ENCODE data around the gene KCTD1. TPM values are rescaled to one million over a fixed set of nuclear protein-coding genes. Genes with fewer than 3 reads are reported as not detected.

KCTD1 gene
- polyA plus RNA-seq, 1 of the 3 experiments (the other 2 are of a cell fraction): 12.8 TPM

DNA sequence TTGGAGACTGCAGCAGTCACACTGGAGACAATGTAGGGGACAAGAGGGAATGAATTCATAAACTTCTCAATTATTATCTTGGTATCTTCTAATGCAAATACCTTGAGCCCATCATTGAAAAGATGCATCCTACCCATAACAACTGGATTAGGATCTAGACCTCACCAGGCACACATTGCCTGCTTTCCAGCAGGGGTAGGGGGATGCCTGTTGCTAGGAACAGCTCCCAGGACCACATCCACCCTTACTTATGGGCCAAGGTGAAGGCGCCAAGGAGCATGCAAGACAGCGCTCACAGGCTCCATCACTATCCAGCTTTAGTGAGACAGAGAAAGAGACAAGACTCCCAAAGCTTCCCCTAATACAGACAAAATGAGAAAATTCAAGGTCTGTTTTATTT lies 24.4 kb downstream of the KCTD1 start:
- Histone ChIP-seq H3K79me2 (ENCODE audit: insufficient read depth) (peaks cover 6% of the 10 kb centered on the region), H2AFZ (ENCODE audit: low read depth) (no peak overlapping the region), H3K36me3 (replicated peaks in 1 of 2; ENCODE audit: control insufficient read depth in 1 of 2, insufficient read depth in 2 of 2, low read length in 1 of 2) (no peaks in the 10 kb centered on the region), H3F3A (replicated peaks; ENCODE audit: insufficient read depth) (no peaks in the 10 kb centered on the region), H3K27me3 (ENCODE audit: insufficient read depth) (no peaks in the 10 kb centered on the region), H3K9ac (no peak overlapping the region), H4K20me1 (ENCODE audit: insufficient read depth) (no peaks in the 10 kb centered on the region), H3K4me3 (ENCODE audit: low read depth in 2 of 2, low read length in 1 of 2) (no peak overlapping the region), H3K4me1 (ENCODE audit: control insufficient read depth in 1 of 2, insufficient read depth in 2 of 2, low read depth in 1 of 2, low read length in 1 of 2) (peaks cover 0 to 16% of the 10 kb centered on the region in 2 experiments; a peak in 1 of 4 replicates), H3K27ac (ENCODE audit: low read depth in 2 of 2, low read length in 1 of 2) (no peak overlapping the region), H3K9me2 (no peaks in the 10 kb centered on the region), H3K9me3 (no peaks in the 10 kb centered on the region), H3K4me2 (no peak overlapping the region)
- ChIA-PET CTCF (interaction anchor here (1.5 to 4.2 kb wide), 2 partner anchors 21 to 23 kb away, joined by 3 to 15 read pairs; partner anchors contain the start of gene KCTD1), POLR2A (no interaction called here)
- 100% methylated on average over 2 of the region's 2 CpGs for WGBS (ENCODE audit: low lambda C conversion rate)
- TF ChIP-seq RXRA (IDR thresholded peaks at IDR 0.05; ENCODE audit: borderline replicate concordance, low read depth): no peak
- TF ChIP-seq RFX5 (IDR thresholded peaks at IDR 0.05; ENCODE audit: low read length): no peak
- TF ChIP-seq MAX (IDR thresholded peaks at IDR 0.05; ENCODE audit: low read depth): no peak
- TF ChIP-seq POLR2AphosphoS5 (IDR thresholded peaks at IDR 0.05; ENCODE audit: low read depth, low read length): no peak
- TF ChIP-seq RAD21 (IDR thresholded peaks at IDR 0.05; ENCODE audit: low read length): no peak
- TF ChIP-seq EP300 (IDR thresholded peaks at IDR 0.05; ENCODE audit: borderline replicate concordance in 1 of 2, low read depth in 1 of 2, low read length in 1 of 2): no peak
- no peak for TF ChIP-seq FOXJ3 (CRISPR knock-in tag; IDR thresholded peaks at IDR 0.05)
- no peak for TF ChIP-seq TAF1 (IDR thresholded peaks at IDR 0.05; ENCODE audit: borderline replicate concordance, low read depth, low read length)
- TF ChIP-seq RCOR1 (IDR thresholded peaks at IDR 0.05; ENCODE audit: low read length): no peak
- TF ChIP-seq FOSL2 (IDR thresholded peaks at IDR 0.05; ENCODE audit: borderline replicate concordance, low read depth): no peak
- no peak for TF ChIP-seq CHD2 (IDR thresholded peaks at IDR 0.05; ENCODE audit: low read length, partially characterized antibody)
- TF ChIP-seq, protein P1, sequence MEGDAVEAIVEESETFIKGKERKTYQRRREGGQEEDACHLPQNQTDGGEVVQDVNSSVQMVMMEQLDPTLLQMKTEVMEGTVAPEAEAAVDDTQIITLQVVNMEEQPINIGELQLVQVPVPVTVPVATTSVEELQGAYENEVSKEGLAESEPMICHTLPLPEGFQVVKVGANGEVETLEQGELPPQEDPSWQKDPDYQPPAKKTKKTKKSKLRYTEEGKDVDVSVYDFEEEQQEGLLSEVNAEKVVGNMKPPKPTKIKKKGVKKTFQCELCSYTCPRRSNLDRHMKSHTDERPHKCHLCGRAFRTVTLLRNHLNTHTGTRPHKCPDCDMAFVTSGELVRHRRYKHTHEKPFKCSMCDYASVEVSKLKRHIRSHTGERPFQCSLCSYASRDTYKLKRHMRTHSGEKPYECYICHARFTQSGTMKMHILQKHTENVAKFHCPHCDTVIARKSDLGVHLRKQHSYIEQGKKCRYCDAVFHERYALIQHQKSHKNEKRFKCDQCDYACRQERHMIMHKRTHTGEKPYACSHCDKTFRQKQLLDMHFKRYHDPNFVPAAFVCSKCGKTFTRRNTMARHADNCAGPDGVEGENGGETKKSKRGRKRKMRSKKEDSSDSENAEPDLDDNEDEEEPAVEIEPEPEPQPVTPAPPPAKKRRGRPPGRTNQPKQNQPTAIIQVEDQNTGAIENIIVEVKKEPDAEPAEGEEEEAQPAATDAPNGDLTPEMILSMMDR (IDR thresholded peaks at IDR 0.05): no peak
- DNase-seq: no peak

DNA sequence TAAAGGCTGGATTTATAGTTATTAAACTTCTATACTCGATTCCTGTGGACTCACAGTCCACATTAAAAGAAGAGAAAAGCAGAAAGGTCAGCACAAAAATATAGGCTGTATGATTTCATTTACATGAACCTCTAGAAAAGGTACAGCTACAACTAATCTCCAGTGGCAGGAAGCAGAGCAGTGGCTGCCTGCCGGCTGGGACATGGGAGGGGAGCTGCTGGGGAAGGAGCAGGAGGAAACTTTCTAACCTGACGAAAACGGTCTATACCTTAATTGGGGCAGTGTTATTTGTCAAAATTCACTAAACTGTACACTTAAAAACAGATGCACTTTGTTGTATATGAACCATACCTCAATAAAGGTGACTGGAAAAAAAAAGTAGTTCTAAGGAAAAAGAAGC lies 26.7 kb downstream of the KCTD1 start:
- no peak overlapping the region for H3K27ac ChIP-seq (ENCODE audit: low read depth in 2 of 2, low read length in 1 of 2)
- no peaks in the 10 kb centered on the region for H3K27me3 ChIP-seq (ENCODE audit: insufficient read depth)
- H3K4me2 ChIP-seq: no peak overlapping the region
- H4K20me1 ChIP-seq (ENCODE audit: insufficient read depth): no peaks in the 10 kb centered on the region
- no peak overlapping the region for H2AFZ ChIP-seq (ENCODE audit: low read depth)
- POLR2A ChIA-PET: interaction anchor here (1.5 kb wide), 1 partner anchor 27 kb away, joined by 3 read pairs; the partner anchor contains the start of gene KCTD1
- H3K4me3 ChIP-seq (ENCODE audit: low read depth in 2 of 2, low read length in 1 of 2): no peak overlapping the region
- no peak overlapping the region for H3K9ac ChIP-seq
- no peaks in the 10 kb centered on the region for H3K9me2 ChIP-seq
- H3K36me3 ChIP-seq (replicated peaks in 1 of 2; ENCODE audit: control insufficient read depth in 1 of 2, insufficient read depth in 2 of 2, low read length in 1 of 2): no peaks in the 10 kb centered on the region
- CTCF ChIA-PET: interaction anchor here (0.6 to 4.2 kb wide), 4 partner anchors 13 to 129 kb away, joined by 3 to 15 read pairs (median 5); partner anchors contain the start of gene KCTD1
- DNase-seq: no peak
- 0 out of 2 replicates have a peak, but pooled peaks cover 6% of the 10 kb centered on the region for H3K79me2 ChIP-seq (ENCODE audit: insufficient read depth)
- no peaks in the 10 kb centered on the region for H3F3A ChIP-seq (replicated peaks; ENCODE audit: insufficient read depth)
- H3K9me3 ChIP-seq: no peaks in the 10 kb centered on the region
- H3K4me1 ChIP-seq (ENCODE audit: control insufficient read depth in 1 of 2, insufficient read depth in 2 of 2, low read depth in 1 of 2, low read length in 1 of 2): peaks cover 0 to 20% of the 10 kb centered on the region in 2 experiments; a peak in 1 of 4 replicates
- 87% methylated on average over 4 of the region's 4 CpGs for WGBS (ENCODE audit: low lambda C conversion rate)
- TF ChIP-seq MXI1 (IDR thresholded peaks at IDR 0.05; ENCODE audit: low read depth, low read length): no peak
- no peak for TF ChIP-seq USF1 (IDR thresholded peaks at IDR 0.05; ENCODE audit: borderline replicate concordance, low read depth)
- TF ChIP-seq, protein P2, sequence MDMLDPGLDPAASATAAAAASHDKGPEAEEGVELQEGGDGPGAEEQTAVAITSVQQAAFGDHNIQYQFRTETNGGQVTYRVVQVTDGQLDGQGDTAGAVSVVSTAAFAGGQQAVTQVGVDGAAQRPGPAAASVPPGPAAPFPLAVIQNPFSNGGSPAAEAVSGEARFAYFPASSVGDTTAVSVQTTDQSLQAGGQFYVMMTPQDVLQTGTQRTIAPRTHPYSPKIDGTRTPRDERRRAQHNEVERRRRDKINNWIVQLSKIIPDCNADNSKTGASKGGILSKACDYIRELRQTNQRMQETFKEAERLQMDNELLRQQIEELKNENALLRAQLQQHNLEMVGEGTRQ (IDR thresholded peaks at IDR 0.05; ENCODE audit: borderline replicate concordance, low read depth, low read length): no peak
- TF ChIP-seq, protein P1 (IDR thresholded peaks at IDR 0.05): no peak
- no peak for TF ChIP-seq REST (IDR thresholded peaks at IDR 0.05; ENCODE audit: low read depth, low read length)
- no peak for TF ChIP-seq RXRA (IDR thresholded peaks at IDR 0.05; ENCODE audit: borderline replicate concordance, low read depth)
- no peak for TF ChIP-seq TCF12 (IDR thresholded peaks at IDR 0.05)
- no peak for TF ChIP-seq MEF2A (IDR thresholded peaks at IDR 0.05; ENCODE audit: borderline replicate concordance, low read depth)
